Hepatocyte (in vitro differentiated cells): ENCODE results near the gene ZDHHC14. TPM values are rescaled to one million over a fixed set of nuclear protein-coding genes. Genes with fewer than 3 reads are reported as not detected.

Source experiments
- DNase-seq: peaks from one replicate; pipeline ENCODE4 v3.0.0-alpha.2; 2016; ENCODE audit warnings: low spot score
- H2AFZ ChIP-seq: fragments of 200-600 bp; sonication (generic); 2 replicates; pipeline ENCODE4 v1.6.0; 2016; ENCODE audit warnings: antibody characterized with exemption, mild to moderate bottlenecking
- H3K27ac ChIP-seq: fragments of 200-600 bp; sonication (generic); 2 replicates; pipeline ENCODE4 v1.5.1; 2016; ENCODE audit warnings: mild to moderate bottlenecking
- H3K27me3 ChIP-seq: fragments of 200-600 bp; sonication (generic); 2 replicates; pipeline ENCODE4 v1.6.1; 2016
- H3K36me3 ChIP-seq: fragments of 200-600 bp; sonication (generic); replicated peaks from 2 replicates; pipeline ENCODE4 v1.5.1; 2016; ENCODE audit warnings: low read depth; ENCODE audit not compliant: insufficient read depth
- H3K4me1 ChIP-seq: fragments of 200-600 bp; sonication (generic); 2 replicates; pipeline ENCODE4 v1.5.1; 2016; ENCODE audit warnings: mild to moderate bottlenecking, moderate library complexity; ENCODE audit not compliant: insufficient read depth
- H3K4me2 ChIP-seq: fragments of 200-600 bp; sonication (generic); 2 replicates; pipeline ENCODE4 v1.6.0; 2016
- H3K4me3 ChIP-seq: fragments of 200-600 bp; sonication (generic); 2 replicates; pipeline ENCODE4 v1.5.1; 2016; ENCODE audit warnings: mild to moderate bottlenecking
- H3K79me2 ChIP-seq: fragments of 200-600 bp; sonication (generic); 2 replicates; pipeline ENCODE4 v1.6.0; 2017; ENCODE audit warnings: mild to moderate bottlenecking
- H3K9me2 ChIP-seq: fragments of 200-600 bp; sonication (generic); replicated peaks from 2 replicates; pipeline ENCODE4 v1.6.0; 2017; ENCODE audit warnings: mild to moderate bottlenecking; ENCODE audit not compliant: insufficient read depth
- H3K9me3 ChIP-seq: fragments of 200-600 bp; sonication (generic); 2 replicates; pipeline ENCODE4 v1.5.1; 2016; ENCODE audit warnings: low read depth, mild to moderate bottlenecking
- H4K20me1 ChIP-seq: fragments of 200-600 bp; sonication (generic); 2 replicates; pipeline ENCODE4 v1.6.0; 2016; ENCODE audit warnings: mild to moderate bottlenecking; ENCODE audit not compliant: insufficient read depth, poor library complexity, severe bottlenecking
- EZH2 ChIP-seq: fragments of 200-600 bp; sonication (generic); IDR thresholded peaks from 2 replicates; pipeline ENCODE4 v1.6.1; 2016; ENCODE audit warnings: antibody characterized with exemption, mild to moderate bottlenecking, borderline replicate concordance
- EZH2phosphoT487 ChIP-seq: fragments of 200-600 bp; sonication (generic); IDR thresholded peaks from one replicate; pipeline ENCODE4 v1.6.1; 2018; ENCODE audit warnings: antibody characterized with exemption, mild to moderate bottlenecking, low read depth, moderate library complexity; ENCODE audit not compliant: unreplicated experiment, severe bottlenecking
- WGBS: methylation state at CpG from one replicate; pipeline ENCODE4 v1.1.6; 2016; ENCODE audit warnings: low lambda C conversion rate; ENCODE audit errors: missing lambda C conversion rate; 5-methylcytosine and 5-hydroxymethylcytosine counted together
- polyA plus RNA-seq: library from polyadenylated mRNA; unstranded; fragments of >200 nt; fragmentation: Nextera tagmentation; extraction: Ambion mirVana; gene quantifications from 2 replicates; pipeline ENCODE4 v1.2.1, GENCODE V29; 2016
- total RNA-seq: library from RNA; depleted of rRNA; stranded (reverse); fragments of >200 nt; gene quantifications from 2 replicates; pipeline ENCODE4 v1.2.3, GENCODE V29; 2014
- TF ChIP-seq, protein P1 (sequence below): fragments of 200-600 bp; sonication (generic); IDR thresholded peaks from 2 replicates; pipeline ENCODE4 v1.5.1; 2016; ENCODE audit warnings: antibody characterized with exemption, mild to moderate bottlenecking; ENCODE audit not compliant: poor library complexity

Gene ZDHHC14
- total and polyA plus RNA-seq, 2 experiments from 2014 or later, result 11.8 to 25.2 TPM

DNA sequence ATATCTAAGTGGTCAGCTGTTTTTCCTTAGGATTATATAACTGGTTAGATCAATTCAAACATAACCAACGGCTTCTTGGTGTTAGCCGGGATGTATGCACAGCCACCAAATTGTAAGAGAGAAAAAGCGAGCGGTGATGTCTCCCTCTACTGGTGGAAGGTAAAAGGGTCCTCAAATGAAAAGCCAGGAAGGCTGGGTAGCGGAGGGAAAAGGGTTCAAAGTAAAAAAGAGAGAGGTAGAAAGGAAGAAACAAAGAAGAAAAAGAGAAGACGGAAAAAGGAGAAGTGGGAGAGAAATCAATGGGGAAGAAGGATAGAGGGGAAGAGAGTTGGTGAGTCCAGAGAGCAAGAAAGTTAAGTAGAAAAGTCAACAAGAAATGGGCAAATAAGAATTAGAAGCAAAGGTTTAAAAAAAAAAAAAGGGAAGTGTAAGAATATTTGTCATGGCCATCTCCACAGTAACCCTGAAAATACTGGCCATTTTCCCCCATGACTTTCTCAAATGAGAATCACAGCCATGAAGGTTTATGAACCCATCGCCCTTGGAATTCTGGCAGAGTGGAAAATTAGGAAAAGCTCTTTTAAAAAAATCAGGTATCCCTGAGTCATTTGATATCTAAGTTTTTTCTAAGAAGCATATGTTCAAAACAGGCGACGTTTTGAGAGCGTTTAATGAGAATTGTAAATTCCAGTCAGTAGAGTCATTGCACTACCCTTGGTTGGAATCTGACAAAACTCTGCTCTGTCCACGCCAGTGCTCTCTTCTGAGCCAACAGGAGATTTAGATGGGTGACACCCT, 286.4 kb downstream of the ZDHHC14 start:
- Histone ChIP-seq H3K4me1 (peaks cover 21% of the 10 kb centered on the region), H3K4me2 (no peak overlapping the region), H3K9me3 (no peaks in the 10 kb centered on the region), H3K27me3 (no peaks in the 10 kb centered on the region), H3K4me3 (no peak overlapping the region), H2AFZ (no peak overlapping the region), H3K9me2 (no peaks in the 10 kb centered on the region), H3K27ac (no peak overlapping the region), H3K36me3 (no peaks in the 10 kb centered on the region), H3K79me2 (no peaks in the 10 kb centered on the region), H4K20me1 (no peaks in the 10 kb centered on the region)
- TF ChIP-seq EZH2phosphoT487 (no peak), EZH2 (no peak)
- TF ChIP-seq, protein P1, sequence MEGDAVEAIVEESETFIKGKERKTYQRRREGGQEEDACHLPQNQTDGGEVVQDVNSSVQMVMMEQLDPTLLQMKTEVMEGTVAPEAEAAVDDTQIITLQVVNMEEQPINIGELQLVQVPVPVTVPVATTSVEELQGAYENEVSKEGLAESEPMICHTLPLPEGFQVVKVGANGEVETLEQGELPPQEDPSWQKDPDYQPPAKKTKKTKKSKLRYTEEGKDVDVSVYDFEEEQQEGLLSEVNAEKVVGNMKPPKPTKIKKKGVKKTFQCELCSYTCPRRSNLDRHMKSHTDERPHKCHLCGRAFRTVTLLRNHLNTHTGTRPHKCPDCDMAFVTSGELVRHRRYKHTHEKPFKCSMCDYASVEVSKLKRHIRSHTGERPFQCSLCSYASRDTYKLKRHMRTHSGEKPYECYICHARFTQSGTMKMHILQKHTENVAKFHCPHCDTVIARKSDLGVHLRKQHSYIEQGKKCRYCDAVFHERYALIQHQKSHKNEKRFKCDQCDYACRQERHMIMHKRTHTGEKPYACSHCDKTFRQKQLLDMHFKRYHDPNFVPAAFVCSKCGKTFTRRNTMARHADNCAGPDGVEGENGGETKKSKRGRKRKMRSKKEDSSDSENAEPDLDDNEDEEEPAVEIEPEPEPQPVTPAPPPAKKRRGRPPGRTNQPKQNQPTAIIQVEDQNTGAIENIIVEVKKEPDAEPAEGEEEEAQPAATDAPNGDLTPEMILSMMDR, result peak; percentile 88
- 30% methylated on average over 10 of the region's 11 CpGs for WGBS
- DNase-seq, result peak; percentile 77

DNA sequence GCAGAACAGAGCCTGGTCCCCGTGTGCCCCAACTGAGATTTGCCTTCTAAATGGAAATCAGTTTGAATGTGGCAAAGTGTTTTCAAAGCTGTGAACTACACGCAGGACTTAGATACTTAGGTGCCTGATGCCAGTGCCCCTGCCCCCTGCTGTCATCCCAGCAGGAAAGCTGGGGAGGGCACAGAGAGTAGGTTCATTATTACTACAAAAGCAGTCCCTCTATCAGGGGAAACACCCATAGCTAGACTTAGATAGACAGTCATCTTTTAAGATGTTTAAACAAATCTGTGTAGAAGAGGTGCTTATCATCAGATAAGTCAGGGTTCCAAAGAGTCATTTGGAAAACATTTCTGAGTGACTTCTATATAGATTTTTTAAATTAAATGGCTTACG, 287.0 kb downstream of the ZDHHC14 start:
- no peak overlapping the region for H3K4me2 ChIP-seq
- H3K36me3 ChIP-seq, result no peaks in the 10 kb centered on the region
- H3K27me3 ChIP-seq, result no peaks in the 10 kb centered on the region
- no peak overlapping the region for H2AFZ ChIP-seq
- no peak overlapping the region for H3K4me3 ChIP-seq
- TF ChIP-seq EZH2phosphoT487, result no peak
- TF ChIP-seq, protein P1, result no peak
- TF ChIP-seq EZH2, result no peak
- DNase-seq, result no peak
- no peaks in the 10 kb centered on the region for H3K9me3 ChIP-seq
- no peak overlapping the region for H3K27ac ChIP-seq
- WGBS, result 64% methylated on average over 3 of the region's 3 CpGs
- H3K4me1 ChIP-seq, result peaks cover 21% of the 10 kb centered on the region
- H3K9me2 ChIP-seq, result no peaks in the 10 kb centered on the region
- H3K79me2 ChIP-seq, result no peaks in the 10 kb centered on the region
- H4K20me1 ChIP-seq, result no peaks in the 10 kb centered on the region

DNA sequence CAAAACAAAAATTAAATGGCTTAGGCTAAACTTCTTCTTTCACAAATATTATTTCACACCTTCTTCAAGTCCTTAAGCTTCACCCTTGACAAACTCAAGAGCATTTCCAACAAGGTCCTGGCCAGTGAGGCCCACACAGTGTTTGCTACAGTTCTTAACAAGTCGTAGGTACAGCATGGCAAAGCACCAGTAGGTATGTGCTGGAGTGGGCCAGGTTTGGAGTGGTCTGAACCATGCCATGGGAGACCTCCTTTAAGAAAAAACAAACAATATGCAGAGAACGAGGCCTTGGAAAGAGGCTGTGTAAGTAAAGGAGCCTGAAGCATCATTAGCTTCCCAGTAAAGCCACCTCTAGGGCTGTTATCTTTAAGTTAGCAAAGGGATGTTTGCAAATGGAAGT, 287.7 kb downstream of the ZDHHC14 start:
- no peaks in the 10 kb centered on the region for H3K79me2 ChIP-seq

More for the DNA sequence above, 287.7 kb downstream of the ZDHHC14 start:
- H3K27me3 ChIP-seq, result no peaks in the 10 kb centered on the region
- no peaks in the 10 kb centered on the region for H3K36me3 ChIP-seq
- no peak for DNase-seq
- WGBS, result 85% methylated on average over 2 of the region's 2 CpGs
- no peak overlapping the region for H2AFZ ChIP-seq
- H3K4me1 ChIP-seq, result peaks cover 21% of the 10 kb centered on the region
- TF ChIP-seq, protein P1, result no peak
- no peak for TF ChIP-seq EZH2
- TF ChIP-seq EZH2phosphoT487, result no peak
- H3K9me3 ChIP-seq, result no peaks in the 10 kb centered on the region
- no peak overlapping the region for H3K4me3 ChIP-seq
- H3K27ac ChIP-seq, result no peak overlapping the region
- no peak overlapping the region for H3K4me2 ChIP-seq
- no peaks in the 10 kb centered on the region for H3K9me2 ChIP-seq
- no peaks in the 10 kb centered on the region for H4K20me1 ChIP-seq
